ENCODE measurements around the gene SH2D1B.

GRCh38 chr1:162446946-162447345 is 35.0 kb upstream of the SH2D1B start:
- TF ChIP-seq EZH2 (IDR thresholded peaks at IDR 0.05; ENCODE audit: insufficient read depth, low read length), result no peak
- TF ChIP-seq CTCF (IDR thresholded peaks at IDR 0.05; ENCODE audit: insufficient read depth, low read depth, low read length), result no peak

All from astrocyte (in vitro differentiated cells and primary cell).